ENCODE data around the gene ZDHHC7.

ZDHHC7 gene

DNA sequence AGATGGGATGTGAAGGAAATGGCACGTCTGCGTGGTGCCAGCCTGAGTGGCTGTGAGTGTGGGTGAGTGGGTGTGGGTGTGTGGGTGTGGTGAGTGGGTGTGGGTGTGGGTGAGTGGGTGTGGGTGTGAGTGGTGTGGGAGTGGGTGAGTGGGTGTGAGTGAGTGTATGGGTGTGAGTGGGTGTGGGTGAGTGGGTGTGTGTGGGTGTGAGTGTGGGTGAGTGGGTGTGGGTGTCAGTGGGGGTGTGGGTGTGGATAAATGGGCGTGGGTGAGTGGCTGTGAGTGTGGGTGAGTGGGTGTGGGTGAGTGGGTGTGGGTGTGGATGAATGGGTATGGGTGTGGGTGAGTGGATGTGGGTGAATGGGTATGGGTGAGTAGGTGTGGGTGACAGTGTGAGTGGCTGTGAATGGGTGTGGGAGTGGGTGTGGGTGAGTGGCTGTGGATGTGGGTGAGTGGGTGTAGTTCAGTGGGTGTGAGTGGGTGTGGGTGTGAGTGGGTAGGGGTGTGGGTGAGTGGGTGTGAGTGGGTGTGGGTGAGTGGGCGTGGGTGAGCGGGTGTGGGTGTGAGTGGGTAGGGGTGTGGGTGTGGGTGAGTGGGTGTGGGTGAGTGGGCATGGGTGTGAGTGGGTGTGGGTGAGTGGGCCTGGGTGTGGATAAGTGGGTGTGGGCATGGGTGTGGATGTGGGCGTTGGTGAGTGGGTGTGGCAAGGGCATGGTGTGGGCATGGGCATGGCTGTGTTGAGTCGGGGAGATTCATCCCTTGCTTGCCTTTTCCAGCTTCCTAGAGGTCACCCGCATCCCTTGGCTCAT, 80.8 kb downstream of the ZDHHC7 start:
- TF ChIP-seq, protein P1, sequence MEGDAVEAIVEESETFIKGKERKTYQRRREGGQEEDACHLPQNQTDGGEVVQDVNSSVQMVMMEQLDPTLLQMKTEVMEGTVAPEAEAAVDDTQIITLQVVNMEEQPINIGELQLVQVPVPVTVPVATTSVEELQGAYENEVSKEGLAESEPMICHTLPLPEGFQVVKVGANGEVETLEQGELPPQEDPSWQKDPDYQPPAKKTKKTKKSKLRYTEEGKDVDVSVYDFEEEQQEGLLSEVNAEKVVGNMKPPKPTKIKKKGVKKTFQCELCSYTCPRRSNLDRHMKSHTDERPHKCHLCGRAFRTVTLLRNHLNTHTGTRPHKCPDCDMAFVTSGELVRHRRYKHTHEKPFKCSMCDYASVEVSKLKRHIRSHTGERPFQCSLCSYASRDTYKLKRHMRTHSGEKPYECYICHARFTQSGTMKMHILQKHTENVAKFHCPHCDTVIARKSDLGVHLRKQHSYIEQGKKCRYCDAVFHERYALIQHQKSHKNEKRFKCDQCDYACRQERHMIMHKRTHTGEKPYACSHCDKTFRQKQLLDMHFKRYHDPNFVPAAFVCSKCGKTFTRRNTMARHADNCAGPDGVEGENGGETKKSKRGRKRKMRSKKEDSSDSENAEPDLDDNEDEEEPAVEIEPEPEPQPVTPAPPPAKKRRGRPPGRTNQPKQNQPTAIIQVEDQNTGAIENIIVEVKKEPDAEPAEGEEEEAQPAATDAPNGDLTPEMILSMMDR (conservative IDR thresholded peaks at IDR 0.05), result no peak
- H3K27ac ChIP-seq, result no peak overlapping the region

DNA sequence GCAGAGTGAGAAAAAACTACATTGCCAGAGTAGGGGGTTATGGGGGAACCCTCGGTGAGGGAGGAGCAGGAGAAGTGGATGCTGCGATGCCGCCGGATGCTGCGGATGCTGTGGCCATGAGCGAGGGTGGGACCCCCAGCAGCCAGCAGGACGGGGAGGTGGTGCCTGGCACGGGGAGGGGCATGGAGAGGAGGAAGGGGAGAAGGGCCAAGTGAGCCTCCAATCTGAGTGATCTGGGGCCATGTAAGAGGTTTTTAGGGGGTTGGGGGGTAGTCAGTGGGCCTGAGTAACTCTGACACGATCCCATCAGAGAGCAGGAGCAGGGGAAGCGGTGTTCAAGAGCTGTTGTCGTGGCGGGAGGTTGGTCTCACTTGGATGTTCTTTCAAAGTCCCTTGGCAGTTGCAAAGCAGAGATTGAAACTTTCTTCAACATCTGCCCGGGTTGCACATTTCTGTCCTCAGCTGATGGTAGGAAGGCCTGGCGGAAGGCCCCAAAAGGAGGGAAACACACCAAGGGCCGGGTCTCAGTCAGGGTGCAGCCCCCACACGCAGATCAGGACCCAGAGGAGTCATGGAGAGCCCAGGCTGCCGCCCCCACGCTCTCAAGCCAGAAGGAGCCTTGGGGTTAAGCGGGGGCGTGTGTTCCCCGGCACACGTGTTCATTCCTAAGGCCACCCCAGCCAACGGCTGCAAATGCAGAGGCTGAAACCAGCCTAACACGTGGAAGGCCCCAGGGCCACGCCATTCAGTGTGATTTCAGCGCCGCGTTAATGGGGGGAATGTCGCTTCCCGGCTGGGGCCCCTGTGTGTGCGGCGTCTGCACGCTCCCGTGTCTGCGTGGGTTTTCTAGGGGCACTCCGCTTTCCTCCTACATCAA, 81.7 kb downstream of the ZDHHC7 start:
- H3K27ac ChIP-seq, result no peak overlapping the region
- TF ChIP-seq, protein P1 (conservative IDR thresholded peaks at IDR 0.05), result no peak

DNA sequence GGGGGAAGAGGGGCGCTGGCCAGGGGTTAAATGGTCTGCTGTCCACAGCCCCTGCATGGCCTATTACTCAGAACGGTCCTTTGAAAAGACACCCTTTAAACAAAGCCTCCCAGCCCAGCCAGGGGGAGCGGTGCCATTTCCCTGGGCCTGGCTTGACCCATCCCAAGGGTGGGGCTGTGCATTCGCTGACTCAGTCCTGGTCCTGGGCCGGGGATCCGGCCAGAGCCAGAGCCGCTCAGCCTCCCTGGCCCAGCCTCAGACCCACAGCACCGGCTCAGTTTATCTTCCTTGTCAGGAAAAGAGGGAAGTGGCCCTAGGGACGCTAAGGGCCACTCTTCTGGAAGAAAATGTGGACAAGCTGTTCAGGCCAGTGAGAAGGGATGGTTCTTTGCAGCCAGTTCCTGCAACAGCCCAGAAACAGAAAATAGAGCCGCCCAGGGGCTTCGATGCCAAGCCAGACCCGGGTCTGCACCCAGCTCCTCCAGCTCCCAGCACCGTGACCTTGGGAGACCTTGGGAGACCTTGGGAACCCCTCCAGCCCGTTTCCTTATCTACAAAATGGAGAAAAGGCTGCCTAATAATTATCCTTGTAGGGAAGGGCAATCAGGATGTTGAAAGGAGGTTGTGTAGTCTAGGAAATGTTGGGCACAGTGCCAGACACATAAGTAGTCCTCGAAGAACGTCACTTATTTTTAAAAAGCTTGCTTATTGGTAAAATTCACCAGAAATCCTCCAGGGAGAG, 82.5 kb downstream of the ZDHHC7 start:
- H3K27ac ChIP-seq, result no peak overlapping the region
- TF ChIP-seq, protein P1 (conservative IDR thresholded peaks at IDR 0.05), result no peak

DNA sequence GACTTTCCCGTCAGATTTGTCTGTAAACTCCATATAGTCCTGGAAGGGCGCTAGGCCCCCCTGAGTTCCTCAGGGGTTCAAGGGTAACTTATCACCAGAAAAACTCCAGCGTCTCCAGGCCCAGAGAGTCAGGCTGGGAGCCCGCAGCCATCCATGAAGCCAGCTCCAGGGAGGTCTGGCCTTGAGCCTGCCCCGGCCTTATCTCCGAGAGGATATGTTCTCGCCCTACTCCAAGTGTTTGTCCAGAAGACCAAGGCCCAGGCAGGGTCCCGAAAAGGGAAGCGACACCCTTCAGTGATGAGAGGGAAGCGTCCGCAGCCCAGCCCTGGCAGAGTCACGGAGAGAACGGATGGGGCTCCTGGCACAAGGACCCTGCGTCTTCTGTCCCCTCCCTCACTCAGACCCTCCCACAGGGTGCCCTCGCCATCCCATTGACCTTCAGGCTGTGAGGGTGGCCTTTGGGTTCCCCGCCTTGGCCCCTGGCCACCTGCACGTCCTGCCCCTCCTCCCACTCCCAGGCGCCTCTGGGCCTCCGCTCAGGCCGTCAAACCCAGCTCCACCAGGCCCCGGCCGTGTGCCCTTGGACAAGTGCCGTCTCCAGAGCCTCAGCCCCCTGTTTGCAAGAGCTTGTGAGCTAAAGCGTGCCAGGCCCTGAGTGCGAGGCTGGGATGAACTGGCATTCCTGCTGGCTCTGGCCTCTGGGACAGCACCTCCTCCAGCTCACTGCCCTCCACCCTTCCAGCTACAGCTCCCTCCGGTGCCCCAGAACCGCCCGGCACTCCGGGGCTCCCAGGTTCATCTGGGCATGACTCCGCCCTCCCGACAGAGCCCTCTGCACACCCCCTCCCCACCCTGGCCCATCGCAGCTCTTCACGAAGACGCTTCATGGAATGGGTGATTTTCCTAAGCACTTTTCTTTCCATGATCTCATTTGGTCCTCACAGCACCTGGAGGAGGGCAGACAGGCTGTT, 83.4 kb downstream of the ZDHHC7 start:
- TF ChIP-seq, protein P1 (conservative IDR thresholded peaks at IDR 0.05), result no peak
- H3K27ac ChIP-seq, result no peak overlapping the region

DNA sequence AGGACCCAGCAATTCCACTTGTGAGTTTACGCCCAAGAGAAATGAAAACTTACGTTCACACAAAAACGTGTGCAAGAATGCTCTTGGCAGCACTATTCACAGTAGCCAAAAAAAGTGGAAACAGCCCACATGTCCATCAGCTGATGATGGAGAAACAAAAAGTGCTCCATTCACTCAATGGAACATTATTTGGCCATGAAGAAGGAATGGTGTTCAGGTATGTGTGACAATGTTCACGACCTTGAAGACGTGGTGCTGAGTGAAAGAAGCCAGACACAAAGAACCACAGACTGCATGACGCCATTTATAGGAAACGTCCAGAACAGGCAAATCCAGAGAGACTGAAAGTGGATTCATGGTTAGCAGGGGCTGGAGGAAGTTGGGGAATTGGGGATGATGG, 84.9 kb downstream of the ZDHHC7 start:
- no peak overlapping the region for H3K27ac ChIP-seq
- TF ChIP-seq, protein P1 (conservative IDR thresholded peaks at IDR 0.05), result no peak

DNA sequence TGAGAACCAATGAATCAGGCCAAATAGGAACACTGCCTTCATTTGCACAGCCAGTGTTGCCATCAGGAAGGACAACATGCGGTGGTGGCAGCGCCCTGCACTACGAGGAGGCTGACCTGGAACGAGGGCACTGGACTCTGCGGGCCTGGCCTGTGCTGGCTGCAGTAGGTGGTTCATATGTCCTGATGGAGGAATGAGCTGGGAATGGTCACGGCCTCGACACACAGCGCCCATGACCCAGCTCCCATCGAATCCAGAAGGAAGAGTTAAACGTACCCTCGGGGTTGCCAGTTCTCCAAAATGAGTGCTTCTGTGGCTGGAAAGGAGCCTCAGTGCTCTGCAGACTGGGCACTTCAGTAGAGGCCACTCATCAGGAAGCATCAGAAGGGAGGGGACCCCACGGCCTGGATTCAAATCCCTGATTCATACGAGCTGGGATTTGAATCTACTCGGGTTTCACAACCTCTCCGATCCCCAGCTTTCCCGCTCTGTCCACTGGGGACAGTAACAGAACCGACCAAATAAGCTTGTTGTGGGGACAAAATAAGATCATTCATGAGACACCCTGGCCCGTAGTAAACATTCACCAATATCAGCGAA, 85.5 kb downstream of the ZDHHC7 start:
- no peak overlapping the region for H3K27ac ChIP-seq
- TF ChIP-seq, protein P1 (conservative IDR thresholded peaks at IDR 0.05), result no peak
